GM12878 (cell line): ENCODE measurements around the gene VMO1. TPM values are rescaled to one million over a fixed set of nuclear protein-coding genes. Genes with fewer than 3 reads are reported as not detected.

ENCODE experiments used
- ATAC-seq: fragments of 200-7000 bp; cut with Tn5 transposase; 3 replicates; pipeline ENCODE4 v1.9.1; 2020; ENCODE audit warnings: mild to moderate bottlenecking, moderate library complexity
- BruUV-seq: library from RNA; stranded (reverse); fragments of 400-500 nt; replicated peaks from 2 replicates; lab custom pipeline; 2021; lab: Mats Ljungman, UMichigan
- CTCF ChIA-PET: fragments of 300-600 bp; sonication (Branson Sonifier 250); formaldehyde crosslinking; extraction: SDS; loops from one replicate; lab custom pipeline; 2021; ENCODE audit warnings: inconsistent platforms; lab: Yijun Ruan, JAX
- POLR2A ChIA-PET: fragments of 350-600 bp; formaldehyde crosslinking; extraction: SDS; loops from one replicate; lab custom pipeline; 2021; ENCODE audit warnings: inconsistent platforms; lab: Charles Lee
- RAD21 ChIA-PET: fragments of 300-600 bp; sonication (Branson Sonifier 250); formaldehyde crosslinking; loops from one replicate; lab custom pipeline; 2023; ENCODE audit warnings: antibody characterized with exemption; ENCODE audit not compliant: unreplicated experiment; lab: Charles Lee
- SMC1A ChIA-PET: fragments of 300-600 bp; sonication (Branson Sonifier 250); formaldehyde crosslinking; loops from one replicate; lab custom pipeline; 2023; ENCODE audit not compliant: unreplicated experiment, uncharacterized antibody; lab: Charles Lee
- DNase-seq: peaks from one replicate; pipeline ENCODE4 v3.0.0-alpha.2; 2011; ENCODE audit warnings: low read depth, low spot score
- FAIRE-seq: peaks from 3 replicates; lab custom pipeline; 2011; peaks lifted over from hg19 to GRCh38; lab: Jason Lieb, UNC
- H2AFZ ChIP-seq: 2 replicates; pipeline ENCODE4 v1.6.0; 2011; ENCODE audit warnings: low read depth, low read length, control low read depth; ENCODE audit not compliant: control insufficient read depth
- H3K27ac ChIP-seq: 2 replicates; pipeline ENCODE4 v1.5.1; 2011; ENCODE audit warnings: control low read depth; ENCODE audit not compliant: control insufficient read depth, insufficient read depth
- H3K27me3 ChIP-seq, 2 experiments: replicated peaks in 1 of 2; 2 replicates each; pipeline versions ENCODE4 v1.6.0 to v1.6.1; 2011; ENCODE audit warnings: low read length in 1 of 2; ENCODE audit not compliant: control insufficient read depth in 2 of 2, insufficient read depth in 2 of 2
- H3K36me3 ChIP-seq, 2 experiments: 2 replicates each; pipeline ENCODE4 v1.5.1; 2011; ENCODE audit warnings: low read length in 1 of 2; ENCODE audit not compliant: control insufficient read depth in 2 of 2, insufficient read depth in 2 of 2
- H3K4me1 ChIP-seq: 2 replicates; pipeline ENCODE4 v1.6.1; 2011; ENCODE audit warnings: mild to moderate bottlenecking, low read length, moderate library complexity, mixed read lengths; ENCODE audit not compliant: control insufficient read depth, insufficient read depth
- H3K4me2 ChIP-seq: 2 replicates; pipeline ENCODE4 v1.6.0; 2011; ENCODE audit warnings: control low read depth; ENCODE audit not compliant: control insufficient read depth, insufficient read depth
- H3K4me3 ChIP-seq: fragments of 200-600 bp; sonication (generic); 2 replicates; pipeline ENCODE4 v1.5.1; 2016
- H3K79me2 ChIP-seq: 2 replicates; pipeline ENCODE4 v1.6.0; 2011; ENCODE audit warnings: low read length; ENCODE audit not compliant: control insufficient read depth, insufficient read depth
- H3K9ac ChIP-seq: 2 replicates; pipeline ENCODE4 v1.8.0; 2011; ENCODE audit warnings: low read length, control low read depth, mixed read lengths; ENCODE audit not compliant: control insufficient read depth, insufficient read depth
- H3K9me3 ChIP-seq: replicated peaks from 3 replicates; pipeline ENCODE4 v1.5.1; 2011; ENCODE audit warnings: mild to moderate bottlenecking, low read length; ENCODE audit not compliant: control insufficient read depth, insufficient read depth
- H4K20me1 ChIP-seq: 2 replicates; pipeline ENCODE4 v1.6.0; 2011; ENCODE audit not compliant: control insufficient read depth, insufficient read depth
- CTCF ChIP-seq, 3 experiments: IDR thresholded peaks in 2 of 3; conservative IDR thresholded peaks in 1 of 3; 2 replicates each; pipeline ENCODE4 v1.5.1; 2011; ENCODE audit warnings: low read depth in 3 of 3, low read length in 3 of 3, mild to moderate bottlenecking in 3 of 3, control low read depth in 2 of 3, moderate library complexity in 2 of 3, inconsistent platforms in 1 of 3, mixed read lengths in 1 of 3; ENCODE audit not compliant: control insufficient read depth in 2 of 3, insufficient read depth in 1 of 3; ENCODE audit errors: extremely low read depth in 1 of 3
- E4F1 ChIP-seq: fragments of 450-650 bp; IDR thresholded peaks from 2 replicates; pipeline ENCODE4 v1.6.1; 2018; ENCODE audit warnings: borderline replicate concordance, mild to moderate bottlenecking; ENCODE audit not compliant: partially characterized antibody
- NFIC ChIP-seq: IDR thresholded peaks from 2 replicates; pipeline ENCODE4 v1.6.1; 2012; ENCODE audit warnings: low read depth, mild to moderate bottlenecking, inconsistent platforms, low read length, moderate library complexity
- TCF7 ChIP-seq: IDR thresholded peaks from 2 replicates; pipeline ENCODE4 v1.6.1; 2014; ENCODE audit warnings: antibody characterized with exemption, borderline replicate concordance
- ZNF592 ChIP-seq: fragments of 450-650 bp; IDR thresholded peaks from 2 replicates; pipeline ENCODE4 v1.6.1; 2017; ENCODE audit warnings: mild to moderate bottlenecking, moderate library complexity
- WGBS: methylation state at CpG from one replicate; pipeline ENCODE4 v1.1.6; 2016; ENCODE audit warnings: low lambda C conversion rate; ENCODE audit not compliant: insufficient replicate concordance, insufficient coverage; ENCODE audit errors: missing lambda C conversion rate; 5-methylcytosine and 5-hydroxymethylcytosine counted together
- in situ Hi-C: fragments of 300-500 bp; cut with MboI; formaldehyde crosslinking; loops from 9 replicates; pipeline ENCODE4 v1.14.3; 2018; ENCODE audit warnings: mixed read lengths
- intact Hi-C: fragments of 100-400 bp; cut with micrococcal nuclease; formaldehyde crosslinking; loops from one replicate; pipeline ENCODE4 v1.14.2; 2022; ENCODE audit not compliant: unreplicated experiment
- polyA plus RNA-seq, 11 experiments: library from polyadenylated mRNA; depleted of rRNA in 4 of 11; unstranded in 6 of 11; stranded (reverse) in 5 of 11; fragments of >200 nt; fragmentation: Nextera tagmentation in 4 of 11; fragmentation: Illumina TruSeq in 1 of 11; extraction: Ambion mirVana in 4 of 11; extraction: Trizol in 1 of 11; gene quantifications; 1 replicate in 1 of 11; 2 replicates in 10 of 11; pipeline versions ENCODE4 v1.2.1 to v1.2.3, GENCODE V29; 2011 to 2016; ENCODE audit warnings: inconsistent platforms in 2 of 11, missing spikeins in 2 of 11, low read depth in 1 of 11
- total RNA-seq, 4 experiments: library from RNA; depleted of rRNA in 3 of 4; stranded (reverse); fragments of >200 nt in 3 of 4; fragmentation: Illumina TruSeq in 1 of 4; extraction: Trizol in 1 of 4; gene quantifications; 2 replicates each; pipeline versions ENCODE4 v1.2.1 to v1.2.3, GENCODE V29; 2013 to 2021

VMO1 gene
- total and polyA plus RNA-seq, 10 of the 15 experiments (the other 5 are each of a cell fraction or from before 2014, with no cell fraction given), result 0.27 to 0.54 (median 0.31) TPM; not detected in 7

GRCh38 chr17:4782652-4783051 lies 3.5 kb downstream of the VMO1 start:
- ChIA-PET RAD21 (no interaction called here), CTCF (interaction anchor here (0.6 to 0.9 kb wide), 3 partner anchors 73 to 404 kb away, joined by 3 to 4 read pairs (median 3); no protein-coding TSS in a partner anchor), POLR2A (interaction anchor here (0.8 kb wide), 1 partner anchor 9 kb away, joined by 4 read pairs; no protein-coding TSS in a partner anchor)
- FAIRE-seq, result no peak
- Histone ChIP-seq H3K79me2 (no peaks in the 10 kb centered on the region), H4K20me1 (no peaks in the 10 kb centered on the region), H3K9me3 (no peaks in the 10 kb centered on the region), H3K4me3 (no peak overlapping the region), H3K9ac (no peak overlapping the region), H3K36me3 (no peaks in the 10 kb centered on the region), H3K4me1 (peaks cover 4% of the 10 kb centered on the region)
- 51% methylated on average over 23 of the region's 28 CpGs for WGBS
- in situ Hi-C loops, result no loop called here
- DNase-seq, result no peak
- TF ChIP-seq CTCF (IDR thresholded peaks at IDR 0.05 in 2 of 3, conservative IDR thresholded peaks at IDR 0.05 in 1 of 3; ENCODE audit: control insufficient read depth in 2 of 3, extremely low read depth in 1 of 3, insufficient read depth in 1 of 3, low read depth in 3 of 3, low read length in 3 of 3) (0 out of 6 replicates have a peak, but pooled peaks of 1 of the 3 experiments have one; percentile 6), TCF7 (no peak)
- TF ChIP-seq, all 136 proteins: peak for 1
- H3K27ac ChIP-seq, result no peak overlapping the region
- BruUV-seq, result no TSS peak
- SMC1A ChIA-PET, result no interaction called here
- intact Hi-C loops, result loop anchor here (10.0 kb wide), 1 partner anchor 48 kb away; the partner anchor contains the start of genes CXCL16, MED11 and ZMYND15
- no peak overlapping the region for H3K4me2 ChIP-seq
- H2AFZ ChIP-seq, result no peak overlapping the region
- H3K27me3 ChIP-seq, result peaks cover 13 to 14% of the 10 kb centered on the region in 2 experiments
- ATAC-seq, result no peak

GRCh38 chr17:4780325-4780955 lies 5.7 kb downstream of the VMO1 start:
- intact Hi-C loops (loop anchor here (10.0 kb wide), 1 partner anchor 46 kb away; the partner anchor contains the start of genes CXCL16, MED11 and ZMYND15), in situ Hi-C loops (no loop called here)
- Histone ChIP-seq H3K4me3 (no peak overlapping the region), H2AFZ (no peak overlapping the region), H3K9ac (no peak overlapping the region), H3K27me3 (peaks cover 3 to 4% of the 10 kb centered on the region in 2 experiments; a peak in 3 of 4 replicates), H3K4me2 (no peak overlapping the region), H3K79me2 (no peaks in the 10 kb centered on the region), H4K20me1 (no peaks in the 10 kb centered on the region), H3K36me3 (no peaks in the 10 kb centered on the region), H3K27ac (no peak overlapping the region), H3K9me3 (no peaks in the 10 kb centered on the region), H3K4me1 (no peaks in the 10 kb centered on the region)
- ATAC-seq (no peak), FAIRE-seq (no peak), DNase-seq (no peak)
- ChIA-PET RAD21 (no interaction called here), CTCF (interaction anchor here (0.7 to 1.8 kb wide), 2 partner anchors 10 to 284 kb away, joined by 3 to 5 read pairs; no protein-coding TSS in a partner anchor), POLR2A (no interaction called here), SMC1A (no interaction called here)
- WGBS, result 60% methylated on average over 10 of the region's 11 CpGs
- no TSS peak for BruUV-seq
- TF ChIP-seq NFIC, result no peak
- TF ChIP-seq ZNF592, result no peak
- no peak for TF ChIP-seq E4F1
